ENCODE measurements around the gene RFNG. TPM values are rescaled to one million over a fixed set of nuclear protein-coding genes. Genes with fewer than 3 reads are reported as not detected.

The RFNG gene
- total and polyA plus RNA-seq, 2 of the 13 experiments (the other 11 are each of a cell fraction or from before 2014, with no cell fraction given), result 61.4 to 64.0 TPM

DNA sequence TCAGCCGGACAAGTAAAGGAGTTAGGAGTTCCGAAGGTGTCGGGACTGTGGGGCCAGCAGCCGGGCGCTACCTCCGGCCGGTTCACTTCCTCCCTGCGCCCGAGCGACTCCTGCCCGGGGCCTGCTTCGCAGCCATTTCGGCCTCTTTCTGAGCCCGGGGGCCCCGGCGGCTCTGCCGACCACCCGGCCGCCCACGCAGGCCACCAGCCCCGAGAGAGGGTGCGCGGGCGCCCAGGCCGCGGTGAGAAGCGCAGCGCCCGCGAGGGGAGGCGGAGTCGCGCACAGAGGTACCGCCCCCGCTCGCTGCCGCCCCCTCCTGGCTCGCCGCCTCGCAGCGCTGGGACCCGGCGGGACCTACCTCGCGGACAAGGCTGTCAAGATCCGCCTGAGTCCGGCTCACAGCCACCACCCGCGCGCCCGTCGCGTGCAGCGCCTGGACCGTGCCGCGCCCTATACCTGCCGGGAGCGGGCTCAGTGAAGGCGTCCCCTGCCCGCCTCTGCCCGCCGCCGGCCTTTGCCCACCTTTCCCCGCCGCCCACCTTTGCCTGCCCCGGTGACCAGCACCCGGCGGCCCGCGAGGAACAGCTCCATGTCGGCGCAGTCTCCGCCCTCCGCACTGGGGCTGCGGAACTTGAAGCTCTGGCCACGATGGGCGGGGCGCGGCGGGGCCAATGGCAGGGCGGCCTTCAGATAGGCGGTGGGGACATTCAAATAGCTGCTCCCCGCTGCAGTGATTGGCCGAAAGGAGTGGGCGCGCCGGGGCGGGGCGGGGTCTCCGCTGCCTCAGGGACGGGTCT, 14.3 kb downstream of the RFNG start, which contains the start of gene DCXR (continued):
- TF ChIP-seq ZNF766 (CRISPR knock-in tag; IDR thresholded peaks at IDR 0.05; ENCODE audit: borderline replicate concordance) (no peak), NFKB2 (CRISPR knock-in tag; IDR thresholded peaks at IDR 0.05; ENCODE audit: borderline replicate concordance) (peak; percentile 81; the same call in 1 of the 2 replicates), ZNF709 (CRISPR knock-in tag; IDR thresholded peaks at IDR 0.05) (peak; percentile 68), ARNT2 (CRISPR knock-in tag; IDR thresholded peaks at IDR 0.05; ENCODE audit: low read depth) (peak; percentile 98), SP4 (CRISPR knock-in tag; IDR thresholded peaks at IDR 0.05) (peak; percentile 96), ZFP62 (CRISPR knock-in tag; IDR thresholded peaks at IDR 0.05) (no peak), YEATS2 (CRISPR knock-in tag; IDR thresholded peaks at IDR 0.05; ENCODE audit: borderline replicate concordance) (peak; percentile 57; the same call in 1 of the 2 replicates), ZNF326 (CRISPR knock-in tag; IDR thresholded peaks at IDR 0.05; ENCODE audit: borderline replicate concordance) (no peak), THYN1 (CRISPR knock-in tag; IDR thresholded peaks at IDR 0.05; ENCODE audit: borderline replicate concordance, low read depth) (no peak), NR2F2 (IDR thresholded peaks at IDR 0.05; ENCODE audit: borderline replicate concordance, low read depth) (peak; percentile 35; the same call in 1 of the 2 replicates), FOXK2 (IDR thresholded peaks at IDR 0.05) (no peak), NFE2 (CRISPR knock-in tag; IDR thresholded peaks at IDR 0.05) (no peak), BHLHE40 (IDR thresholded peaks at IDR 0.05; ENCODE audit: low read length) (peak; percentile 70), TCF7L2 (IDR thresholded peaks at IDR 0.05; ENCODE audit: low read depth, low read length) (no peak), MED8 (CRISPR knock-in tag; IDR thresholded peaks at IDR 0.05; ENCODE audit: insufficient replicate concordance) (no peak), NFYC (CRISPR knock-in tag; IDR thresholded peaks at IDR 0.05) (peak; percentile 89)
- TF ChIP-seq, protein P1, sequence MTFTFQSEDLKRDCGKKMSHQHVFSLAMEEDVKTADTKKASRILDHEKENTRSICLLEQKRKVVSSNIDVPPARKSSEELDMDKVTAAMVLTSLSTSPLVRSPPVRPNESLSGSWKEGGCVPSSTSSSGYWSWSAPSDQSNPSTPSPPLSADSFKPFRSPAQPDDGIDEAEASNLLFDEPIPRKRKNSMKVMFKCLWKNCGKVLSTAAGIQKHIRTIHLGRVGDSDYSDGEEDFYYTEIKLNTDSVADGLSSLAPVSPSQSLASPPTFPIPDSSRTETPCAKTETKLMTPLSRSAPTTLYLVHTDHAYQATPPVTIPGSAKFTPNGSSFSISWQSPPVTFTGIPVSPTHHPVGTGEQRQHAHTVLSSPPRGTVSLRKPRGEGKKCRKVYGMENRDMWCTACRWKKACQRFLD (CRISPR knock-in tag; IDR thresholded peaks at IDR 0.05; ENCODE audit: borderline replicate concordance), result no peak
- TF ChIP-seq, protein P2, sequence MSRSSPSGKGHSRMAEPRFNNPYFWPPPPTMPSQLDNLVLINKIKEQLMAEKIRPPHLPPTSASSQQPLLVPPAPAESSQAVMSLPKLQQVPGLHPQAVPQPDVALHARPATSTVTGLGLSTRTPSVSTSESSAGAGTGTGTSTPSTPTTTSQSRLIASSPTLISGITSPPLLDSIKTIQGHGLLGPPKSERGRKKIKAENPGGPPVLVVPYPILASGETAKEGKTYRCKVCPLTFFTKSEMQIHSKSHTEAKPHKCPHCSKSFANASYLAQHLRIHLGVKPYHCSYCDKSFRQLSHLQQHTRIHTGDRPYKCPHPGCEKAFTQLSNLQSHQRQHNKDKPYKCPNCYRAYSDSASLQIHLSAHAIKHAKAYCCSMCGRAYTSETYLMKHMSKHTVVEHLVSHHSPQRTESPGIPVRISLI (CRISPR knock-in tag; IDR thresholded peaks at IDR 0.05; ENCODE audit: borderline replicate concordance), result no peak
- TF ChIP-seq, protein P3, sequence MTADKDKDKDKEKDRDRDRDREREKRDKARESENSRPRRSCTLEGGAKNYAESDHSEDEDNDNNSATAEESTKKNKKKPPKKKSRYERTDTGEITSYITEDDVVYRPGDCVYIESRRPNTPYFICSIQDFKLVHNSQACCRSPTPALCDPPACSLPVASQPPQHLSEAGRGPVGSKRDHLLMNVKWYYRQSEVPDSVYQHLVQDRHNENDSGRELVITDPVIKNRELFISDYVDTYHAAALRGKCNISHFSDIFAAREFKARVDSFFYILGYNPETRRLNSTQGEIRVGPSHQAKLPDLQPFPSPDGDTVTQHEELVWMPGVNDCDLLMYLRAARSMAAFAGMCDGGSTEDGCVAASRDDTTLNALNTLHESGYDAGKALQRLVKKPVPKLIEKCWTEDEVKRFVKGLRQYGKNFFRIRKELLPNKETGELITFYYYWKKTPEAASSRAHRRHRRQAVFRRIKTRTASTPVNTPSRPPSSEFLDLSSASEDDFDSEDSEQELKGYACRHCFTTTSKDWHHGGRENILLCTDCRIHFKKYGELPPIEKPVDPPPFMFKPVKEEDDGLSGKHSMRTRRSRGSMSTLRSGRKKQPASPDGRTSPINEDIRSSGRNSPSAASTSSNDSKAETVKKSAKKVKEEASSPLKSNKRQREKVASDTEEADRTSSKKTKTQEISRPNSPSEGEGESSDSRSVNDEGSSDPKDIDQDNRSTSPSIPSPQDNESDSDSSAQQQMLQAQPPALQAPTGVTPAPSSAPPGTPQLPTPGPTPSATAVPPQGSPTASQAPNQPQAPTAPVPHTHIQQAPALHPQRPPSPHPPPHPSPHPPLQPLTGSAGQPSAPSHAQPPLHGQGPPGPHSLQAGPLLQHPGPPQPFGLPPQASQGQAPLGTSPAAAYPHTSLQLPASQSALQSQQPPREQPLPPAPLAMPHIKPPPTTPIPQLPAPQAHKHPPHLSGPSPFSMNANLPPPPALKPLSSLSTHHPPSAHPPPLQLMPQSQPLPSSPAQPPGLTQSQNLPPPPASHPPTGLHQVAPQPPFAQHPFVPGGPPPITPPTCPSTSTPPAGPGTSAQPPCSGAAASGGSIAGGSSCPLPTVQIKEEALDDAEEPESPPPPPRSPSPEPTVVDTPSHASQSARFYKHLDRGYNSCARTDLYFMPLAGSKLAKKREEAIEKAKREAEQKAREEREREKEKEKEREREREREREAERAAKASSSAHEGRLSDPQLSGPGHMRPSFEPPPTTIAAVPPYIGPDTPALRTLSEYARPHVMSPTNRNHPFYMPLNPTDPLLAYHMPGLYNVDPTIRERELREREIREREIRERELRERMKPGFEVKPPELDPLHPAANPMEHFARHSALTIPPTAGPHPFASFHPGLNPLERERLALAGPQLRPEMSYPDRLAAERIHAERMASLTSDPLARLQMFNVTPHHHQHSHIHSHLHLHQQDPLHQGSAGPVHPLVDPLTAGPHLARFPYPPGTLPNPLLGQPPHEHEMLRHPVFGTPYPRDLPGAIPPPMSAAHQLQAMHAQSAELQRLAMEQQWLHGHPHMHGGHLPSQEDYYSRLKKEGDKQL (CRISPR knock-in tag; IDR thresholded peaks at IDR 0.05; ENCODE audit: low read depth), result 0 out of 2 replicates have a peak, but pooled peaks have one; percentile 31
- TF ChIP-seq, protein P4, sequence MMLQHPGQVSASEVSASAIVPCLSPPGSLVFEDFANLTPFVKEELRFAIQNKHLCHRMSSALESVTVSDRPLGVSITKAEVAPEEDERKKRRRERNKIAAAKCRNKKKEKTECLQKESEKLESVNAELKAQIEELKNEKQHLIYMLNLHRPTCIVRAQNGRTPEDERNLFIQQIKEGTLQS (CRISPR knock-in tag; IDR thresholded peaks at IDR 0.05), result no peak; the same call in 1 of the 2 replicates
- TF ChIP-seq, protein P5, sequence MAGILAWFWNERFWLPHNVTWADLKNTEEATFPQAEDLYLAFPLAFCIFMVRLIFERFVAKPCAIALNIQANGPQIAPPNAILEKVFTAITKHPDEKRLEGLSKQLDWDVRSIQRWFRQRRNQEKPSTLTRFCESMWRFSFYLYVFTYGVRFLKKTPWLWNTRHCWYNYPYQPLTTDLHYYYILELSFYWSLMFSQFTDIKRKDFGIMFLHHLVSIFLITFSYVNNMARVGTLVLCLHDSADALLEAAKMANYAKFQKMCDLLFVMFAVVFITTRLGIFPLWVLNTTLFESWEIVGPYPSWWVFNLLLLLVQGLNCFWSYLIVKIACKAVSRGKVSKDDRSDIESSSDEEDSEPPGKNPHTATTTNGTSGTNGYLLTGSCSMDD (CRISPR knock-in tag; IDR thresholded peaks at IDR 0.05), result no peak
